Measurements from ENCODE around the gene DOCK2.

Gene DOCK2

GRCh38 chr5:170109059-170110031, 472.3 kb downstream of the DOCK2 start:
- no peak for DNase-seq

GRCh38 chr5:170110403-170111087, 473.5 kb downstream of the DOCK2 start:
- no peak for DNase-seq

- DNase-seq, result no peak
Measured at GRCh38 chr5:170111088-170111785, 474.2 kb downstream of the DOCK2 start.

- no peak for DNase-seq
Measured at GRCh38 chr5:170112876-170113521, 475.9 kb downstream of the DOCK2 start.

- DNase-seq, result no peak
Measured at GRCh38 chr5:170113522-170113900, 476.4 kb downstream of the DOCK2 start.

- DNase-seq, result no peak
Measured at GRCh38 chr5:170114271-170114670, 477.2 kb downstream of the DOCK2 start.

GRCh38 chr5:170115925-170116324, 478.9 kb downstream of the DOCK2 start:
- no peak for DNase-seq

- DNase-seq, result no peak
Measured at GRCh38 chr5:170117736-170118135, 480.7 kb downstream of the DOCK2 start.

- no peak for DNase-seq
Measured at GRCh38 chr5:170120576-170120975, 483.5 kb downstream of the DOCK2 start.

- no peak for DNase-seq
Measured at GRCh38 chr5:170121321-170121720, 484.2 kb downstream of the DOCK2 start.

GRCh38 chr5:170126061-170126460, 489.0 kb downstream of the DOCK2 start:
- DNase-seq, result no peak

- DNase-seq, result no peak
Measured at GRCh38 chr5:170126626-170127025, 489.6 kb downstream of the DOCK2 start.

GRCh38 chr5:170131235-170131634, 494.2 kb downstream of the DOCK2 start:
- DNase-seq, result no peak

GRCh38 chr5:170132269-170132975, 495.3 kb downstream of the DOCK2 start:
- DNase-seq, result no peak

Measured in activated T-cell treated with anti-CD3 and anti-CD28 coated beads for 4 hours (primary cell).